T follicular helper cell (primary cell): ENCODE measurements around the gene EFCAB12.
"Not testable (repeated sequence)": the region's sequence is repeated elsewhere in the genome, so short reads cannot be mapped to it uniquely, and the experiment has no call there.

Source experiments
- DNase-seq: peaks from one replicate; pipeline ENCODE4 v3.0.0-alpha.2; 2020; ENCODE audit warnings: low read depth

The EFCAB12 gene

GRCh38 chr3:129369711-129370110 is 58.7 kb downstream of the EFCAB12 start:
- DNase-seq: no peak

GRCh38 chr3:129367821-129368220 is 60.6 kb downstream of the EFCAB12 start:
- no peak for DNase-seq

- no peak for DNase-seq
Observed at GRCh38 chr3:129366312-129366831, 62.1 kb downstream of the EFCAB12 start.

GRCh38 chr3:129365296-129366136 is 62.9 kb downstream of the EFCAB12 start:
- no peak for DNase-seq

- DNase-seq: not testable (repeated sequence)
Observed at GRCh38 chr3:129364811-129365210, 63.6 kb downstream of the EFCAB12 start.

GRCh38 chr3:129363356-129363755 is 65.1 kb downstream of the EFCAB12 start:
- DNase-seq: not testable (repeated sequence)

- no peak for DNase-seq
Observed at GRCh38 chr3:129360705-129361460, 67.6 kb downstream of the EFCAB12 start.

- DNase-seq: no peak
Observed at GRCh38 chr3:129360171-129360611, 68.2 kb downstream of the EFCAB12 start.

GRCh38 chr3:129358772-129359371 is 69.6 kb downstream of the EFCAB12 start:
- DNase-seq: no peak

- DNase-seq: no peak
Observed at GRCh38 chr3:129358177-129358771, 70.2 kb downstream of the EFCAB12 start.

GRCh38 chr3:129357616-129358015 is 70.8 kb downstream of the EFCAB12 start:
- no peak for DNase-seq

- no peak for DNase-seq
Observed at GRCh38 chr3:129356756-129357425, 71.5 kb downstream of the EFCAB12 start.

- DNase-seq: no peak
Observed at GRCh38 chr3:129353589-129353941, 74.9 kb downstream of the EFCAB12 start.

- no peak for DNase-seq
Observed at GRCh38 chr3:129352650-129353588, 75.5 kb downstream of the EFCAB12 start.

GRCh38 chr3:129352045-129352444 is 76.4 kb downstream of the EFCAB12 start:
- no peak for DNase-seq
